Right ventricle myocardium superior (tissue), 1 donor: Measurements from ENCODE around the gene CD4. TPM values are rescaled to one million over a fixed set of nuclear protein-coding genes. Genes with fewer than 3 reads are reported as not detected.

Experiments used
- ATAC-seq: fragments of 200-7000 bp; cut with Tn5 transposase; one replicate; pipeline ENCODE4 v1.9.1; 2020; ENCODE audit warnings: mild to moderate bottlenecking; ENCODE audit not compliant: poor library complexity
- DNase-seq: peaks from one replicate; pipeline ENCODE4 v3.0.0-alpha.2; 2020
- intact Hi-C: fragments of 100-400 bp; cut with DNase I; formaldehyde crosslinking; loops from one replicate; pipeline ENCODE4 v1.11.2; 2022
- total RNA-seq: library from RNA; stranded (reverse); fragmentation: NEBNext Ultra II Directional; extraction: Animal tissue kit (Norgen Biotek cat#: 25700); gene quantifications from one replicate; pipeline ENCODE4 v1.2.1, GENCODE V29; 2021
- donor health status: DM: no; HTN: yes; CAD: no; lungs with severe emphysema.

The CD4 gene
- total RNA-seq, 1 donor from 2014 or later: 10.4 TPM

GRCh38 chr12:6773590-6774351 is 15.6 kb upstream of the CD4 start:
- ATAC-seq (no peak), DNase-seq (no peak)
- intact Hi-C loops: no loop called here

- DNase-seq (no peak), ATAC-seq (no peak)
- intact Hi-C loops: loop anchor here (5.0 kb wide), 1 partner anchor 37 kb away; no protein-coding TSS in a partner anchor
Measured at GRCh38 chr12:6774499-6775062, 14.7 kb upstream of the CD4 start.

DNA sequence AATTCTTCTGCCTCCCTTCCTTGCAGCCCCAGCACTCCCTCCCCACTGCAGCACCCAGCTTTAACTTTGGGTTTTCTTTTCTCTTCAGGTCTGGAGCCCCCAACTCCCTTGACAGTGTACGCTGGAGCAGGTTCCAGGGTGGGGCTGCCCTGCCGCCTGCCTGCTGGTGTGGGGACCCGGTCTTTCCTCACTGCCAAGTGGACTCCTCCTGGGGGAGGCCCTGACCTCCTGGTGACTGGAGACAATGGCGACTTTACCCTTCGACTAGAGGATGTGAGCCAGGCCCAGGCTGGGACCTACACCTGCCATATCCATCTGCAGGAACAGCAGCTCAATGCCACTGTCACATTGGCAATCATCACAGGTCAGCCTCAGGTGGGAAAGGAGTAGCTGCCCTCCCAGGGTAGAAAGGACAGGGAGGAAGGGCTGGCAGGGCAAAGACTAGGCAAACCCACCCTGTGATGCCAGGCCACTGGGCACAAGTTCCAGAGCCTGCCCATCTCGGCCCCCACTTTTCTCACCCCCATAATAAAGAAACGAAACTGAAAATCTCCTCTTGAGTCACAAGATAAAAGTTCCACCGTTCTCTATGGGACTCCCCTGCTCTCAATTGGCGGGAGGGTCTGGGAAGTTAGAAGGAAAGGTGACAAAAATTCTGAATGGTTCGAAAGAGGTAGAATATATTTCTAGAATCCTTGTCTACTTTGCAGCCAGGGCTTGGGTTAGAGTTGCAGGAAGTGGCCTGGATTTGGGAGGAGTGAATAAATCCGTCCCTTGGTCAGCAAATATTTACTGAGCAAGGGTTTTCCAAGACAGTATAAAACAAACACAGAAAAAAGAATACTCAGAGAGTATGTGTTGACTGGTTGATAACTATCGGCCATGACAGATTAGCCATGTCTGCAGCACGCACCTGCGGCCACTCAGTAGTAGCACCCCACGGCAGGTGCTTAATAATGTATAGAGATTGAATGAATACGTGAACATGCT is 13.8 kb upstream of the CD4 start:
- DNase-seq: no peak
- ATAC-seq: no peak
- intact Hi-C loops: loop anchor here (5.0 kb wide), 1 partner anchor 38 kb away; no protein-coding TSS in a partner anchor

DNA sequence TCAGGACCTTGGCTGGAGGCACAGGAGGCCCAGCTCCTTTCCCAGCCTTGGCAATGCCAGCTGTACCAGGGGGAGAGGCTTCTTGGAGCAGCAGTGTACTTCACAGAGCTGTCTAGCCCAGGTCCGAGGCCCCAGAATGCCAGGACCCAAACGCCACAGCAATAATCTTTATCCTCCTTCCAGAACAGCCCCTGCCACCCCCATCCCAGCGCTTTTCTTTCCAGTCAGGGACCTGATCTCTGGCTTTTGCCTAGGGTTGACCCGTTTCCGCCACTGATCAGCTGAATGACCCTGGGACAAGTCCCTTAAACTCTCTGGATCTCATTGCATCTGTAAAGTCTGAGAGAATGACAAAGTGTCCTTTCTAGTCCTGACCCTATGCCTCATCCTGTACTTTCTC is 11.9 kb upstream of the CD4 start:
- intact Hi-C loops: loop anchor here (5.0 kb wide), 1 partner anchor 40 kb away; no protein-coding TSS in a partner anchor
- ATAC-seq (no peak), DNase-seq (no peak)

GRCh38 chr12:6778217-6778573 is 11.1 kb upstream of the CD4 start:
- intact Hi-C loops: loop anchor here (2.0 to 5.0 kb wide), 2 partner anchors 25 to 41 kb away; partner anchors contain the start of gene MLF2

GRCh38 chr12:6778574-6779550 is 10.5 kb upstream of the CD4 start:
- intact Hi-C loops: loop anchor here (2.0 to 5.0 kb wide), 2 partner anchors 26 to 42 kb away; partner anchors contain the start of gene MLF2
- peak; percentile 96 for DNase-seq
- peak; percentile 98 for ATAC-seq

More at GRCh38 chr12:6778217-6778573, 11.1 kb upstream of the CD4 start:
- DNase-seq: no peak
- ATAC-seq: peak; percentile 67

DNA sequence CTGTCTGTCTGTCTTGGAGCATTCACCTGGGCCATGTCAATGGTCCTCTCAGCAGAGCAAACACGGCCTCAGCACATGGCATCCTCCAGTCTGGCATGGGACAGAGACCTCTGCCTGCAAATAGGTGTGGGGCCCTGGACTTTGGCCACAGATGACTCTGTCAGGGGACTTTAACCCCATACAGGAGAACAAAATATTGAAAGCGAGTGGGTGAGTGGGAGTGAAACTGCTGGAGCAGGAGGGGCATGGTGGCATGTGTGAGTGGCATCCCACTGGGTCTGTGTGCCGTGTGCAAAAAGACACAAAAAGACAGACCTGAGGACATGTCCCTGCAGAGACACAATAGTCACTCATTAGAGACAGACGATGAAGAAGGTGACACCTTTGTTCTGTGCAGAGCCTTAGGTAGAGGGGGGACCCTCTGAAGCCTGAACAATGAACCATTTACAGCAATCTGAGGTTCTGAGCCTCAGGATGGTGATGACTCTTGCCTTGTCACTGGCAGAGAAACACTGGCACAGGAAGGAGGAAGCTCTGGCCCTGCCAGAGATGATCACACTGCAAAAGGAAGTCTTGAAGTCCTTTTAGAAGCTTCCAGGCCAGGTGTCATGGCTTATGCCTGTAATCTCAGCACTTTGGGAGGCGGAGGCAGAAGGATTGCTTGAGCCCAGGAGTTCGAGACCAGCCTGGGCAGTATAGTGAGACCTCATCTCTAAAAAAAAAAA is 9.5 kb upstream of the CD4 start:
- DNase-seq (no peak), ATAC-seq (no peak)
- intact Hi-C loops: loop anchor here (2.0 to 5.0 kb wide), 2 partner anchors 27 to 43 kb away; partner anchors contain the start of gene MLF2

- no peak for ATAC-seq
- intact Hi-C loops: no loop called here
Measured at GRCh38 chr12:6780573-6780972, 8.8 kb upstream of the CD4 start.

GRCh38 chr12:6782119-6782518 is 7.2 kb upstream of the CD4 start:
- DNase-seq: no peak
- intact Hi-C loops: no loop called here
- no peak for ATAC-seq

More at GRCh38 chr12:6780573-6780972, 8.8 kb upstream of the CD4 start:
- DNase-seq: no peak

DNA sequence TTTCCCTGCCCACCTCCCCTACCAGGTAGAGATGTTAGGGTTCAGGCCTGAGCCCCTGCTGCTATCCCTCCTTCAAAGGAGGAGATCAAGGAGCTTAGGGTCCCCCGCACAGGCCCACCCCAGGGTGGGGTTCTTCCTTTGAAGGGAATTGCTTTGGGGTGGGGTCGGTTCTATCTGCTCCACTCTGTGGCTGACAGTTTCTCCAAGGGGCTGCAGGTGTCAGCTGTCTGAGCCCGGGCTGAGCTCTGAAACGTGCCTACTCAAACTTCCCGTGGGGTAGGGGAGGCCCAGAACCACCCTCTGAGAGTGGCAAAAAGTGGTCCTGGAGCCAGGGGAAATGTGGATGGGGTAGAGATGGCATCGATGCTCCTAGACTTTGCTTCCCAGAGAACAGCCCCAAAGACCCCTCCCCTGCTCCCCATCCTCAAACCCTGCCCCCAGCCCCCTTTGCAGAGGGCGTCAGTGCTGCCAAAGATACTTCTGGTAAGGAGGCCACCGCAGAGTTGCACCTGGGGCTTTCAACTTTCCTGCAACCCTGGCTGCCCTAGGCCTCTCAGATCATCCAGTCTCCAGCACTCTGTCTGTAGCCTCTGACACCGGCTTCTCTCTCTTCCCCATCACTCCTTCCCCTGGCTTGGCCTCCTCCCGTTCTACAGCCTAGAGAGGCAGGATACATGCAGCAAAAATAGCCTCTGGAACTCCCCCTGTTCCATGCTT is 6.3 kb upstream of the CD4 start:
- no peak for DNase-seq
- intact Hi-C loops: no loop called here
- ATAC-seq: no peak

DNA sequence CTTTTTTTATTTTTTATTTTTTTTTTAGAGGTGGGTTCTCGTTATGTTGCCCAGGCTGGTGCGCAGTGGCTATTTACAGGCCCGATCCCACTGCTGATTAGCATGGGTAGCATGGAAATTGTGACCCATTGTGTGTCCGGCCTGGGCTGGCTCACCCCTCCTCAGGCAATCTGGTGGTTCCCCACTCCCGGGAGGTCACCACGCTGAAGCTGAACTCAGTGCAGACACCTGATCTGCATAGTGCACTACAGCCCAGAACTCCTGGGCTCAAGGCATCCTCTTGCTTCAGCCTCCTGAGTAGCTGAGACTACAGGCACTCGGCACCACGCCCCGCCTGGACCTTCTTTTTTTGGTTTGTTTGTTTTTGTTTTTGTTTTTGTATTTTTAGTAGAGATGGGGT is 5.5 kb upstream of the CD4 start:
- DNase-seq: no peak
- intact Hi-C loops: no loop called here
- ATAC-seq: no peak

- ATAC-seq: no peak
- no peak for DNase-seq
- intact Hi-C loops: no loop called here
Measured at GRCh38 chr12:6784296-6784695, 5.0 kb upstream of the CD4 start.

- no peak for ATAC-seq
- intact Hi-C loops: no loop called here
- no peak for DNase-seq
Measured at GRCh38 chr12:6784761-6785160, 4.6 kb upstream of the CD4 start.

GRCh38 chr12:6786416-6787094 is 2.8 kb upstream of the CD4 start:
- intact Hi-C loops: no loop called here
- ATAC-seq: no peak
- no peak for DNase-seq

GRCh38 chr12:6787309-6787708 is 2.0 kb upstream of the CD4 start:
- DNase-seq: no peak
- intact Hi-C loops: no loop called here
- ATAC-seq: no peak

DNA sequence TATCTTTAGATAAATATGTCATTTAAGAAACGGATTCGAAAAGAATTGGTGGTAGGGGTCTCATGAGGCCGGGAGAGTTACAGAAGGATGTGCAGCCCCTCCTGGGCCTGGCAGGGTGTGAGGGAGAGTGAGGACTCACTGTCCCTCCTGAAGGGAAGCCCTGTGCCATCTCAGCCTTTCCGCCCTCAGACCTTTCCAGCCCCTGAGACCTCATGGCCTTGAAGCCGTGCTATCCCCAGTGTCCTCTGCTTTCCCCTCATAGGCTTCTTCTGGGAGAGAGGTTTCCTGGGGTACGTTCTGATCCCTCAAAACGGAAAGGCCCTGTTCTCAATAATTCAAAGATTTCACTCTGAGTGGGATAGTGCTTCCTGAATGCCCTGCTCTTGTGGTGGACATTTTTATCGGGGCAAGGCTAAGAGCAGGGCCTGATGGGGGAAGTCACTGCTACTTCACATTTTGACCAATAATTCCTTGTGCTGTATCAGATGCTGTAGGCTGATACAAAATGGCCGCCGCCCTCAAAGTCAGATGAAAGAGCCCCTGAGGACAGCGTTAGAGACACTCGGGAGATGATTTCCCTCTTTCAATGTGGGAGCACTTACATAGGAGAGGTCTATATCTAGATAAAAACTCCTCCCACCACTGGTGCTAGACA is 1.3 kb downstream of the CD4 start:
- intact Hi-C loops: no loop called here
- no peak for ATAC-seq
- no peak for DNase-seq
